Measurements from ENCODE around the gene MINDY2. TPM values are rescaled to one million over a fixed set of nuclear protein-coding genes. Genes with fewer than 3 reads are reported as not detected.
A peak's percentile ranks its signal among the peaks of the same experiment; 100 is the strongest.

MINDY2 gene
- total and polyA plus RNA-seq, 9 of the 15 experiments (the other 6 are each of a cell fraction or from before 2014, with no cell fraction given) = 2.4 to 15.3 (median 7.2) TPM

- TF ChIP-seq, protein P1, sequence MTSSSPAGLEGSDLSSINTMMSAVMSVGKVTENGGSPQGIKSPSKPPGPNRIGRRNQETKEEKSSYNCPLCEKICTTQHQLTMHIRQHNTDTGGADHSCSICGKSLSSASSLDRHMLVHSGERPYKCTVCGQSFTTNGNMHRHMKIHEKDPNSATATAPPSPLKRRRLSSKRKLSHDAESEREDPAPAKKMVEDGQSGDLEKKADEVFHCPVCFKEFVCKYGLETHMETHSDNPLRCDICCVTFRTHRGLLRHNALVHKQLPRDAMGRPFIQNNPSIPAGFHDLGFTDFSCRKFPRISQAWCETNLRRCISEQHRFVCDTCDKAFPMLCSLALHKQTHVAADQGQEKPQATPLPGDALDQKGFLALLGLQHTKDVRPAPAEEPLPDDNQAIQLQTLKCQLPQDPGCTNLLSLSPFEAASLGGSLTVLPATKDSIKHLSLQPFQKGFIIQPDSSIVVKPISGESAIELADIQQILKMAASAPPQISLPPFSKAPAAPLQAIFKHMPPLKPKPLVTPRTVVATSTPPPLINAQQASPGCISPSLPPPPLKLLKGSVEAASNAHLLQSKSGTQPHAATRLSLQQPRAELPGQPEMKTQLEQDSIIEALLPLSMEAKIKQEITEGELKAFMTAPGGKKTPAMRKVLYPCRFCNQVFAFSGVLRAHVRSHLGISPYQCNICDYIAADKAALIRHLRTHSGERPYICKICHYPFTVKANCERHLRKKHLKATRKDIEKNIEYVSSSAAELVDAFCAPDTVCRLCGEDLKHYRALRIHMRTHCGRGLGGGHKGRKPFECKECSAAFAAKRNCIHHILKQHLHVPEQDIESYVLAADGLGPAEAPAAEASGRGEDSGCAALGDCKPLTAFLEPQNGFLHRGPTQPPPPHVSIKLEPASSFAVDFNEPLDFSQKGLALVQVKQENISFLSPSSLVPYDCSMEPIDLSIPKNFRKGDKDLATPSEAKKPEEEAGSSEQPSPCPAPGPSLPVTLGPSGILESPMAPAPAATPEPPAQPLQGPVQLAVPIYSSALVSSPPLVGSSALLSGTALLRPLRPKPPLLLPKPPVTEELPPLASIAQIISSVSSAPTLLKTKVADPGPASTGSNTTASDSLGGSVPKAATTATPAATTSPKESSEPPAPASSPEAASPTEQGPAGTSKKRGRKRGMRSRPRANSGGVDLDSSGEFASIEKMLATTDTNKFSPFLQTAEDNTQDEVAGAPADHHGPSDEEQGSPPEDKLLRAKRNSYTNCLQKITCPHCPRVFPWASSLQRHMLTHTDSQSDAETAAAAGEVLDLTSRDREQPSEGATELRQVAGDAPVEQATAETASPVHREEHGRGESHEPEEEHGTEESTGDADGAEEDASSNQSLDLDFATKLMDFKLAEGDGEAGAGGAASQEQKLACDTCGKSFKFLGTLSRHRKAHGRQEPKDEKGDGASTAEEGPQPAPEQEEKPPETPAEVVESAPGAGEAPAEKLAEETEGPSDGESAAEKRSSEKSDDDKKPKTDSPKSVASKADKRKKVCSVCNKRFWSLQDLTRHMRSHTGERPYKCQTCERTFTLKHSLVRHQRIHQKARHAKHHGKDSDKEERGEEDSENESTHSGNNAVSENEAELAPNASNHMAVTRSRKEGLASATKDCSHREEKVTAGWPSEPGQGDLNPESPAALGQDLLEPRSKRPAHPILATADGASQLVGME (CRISPR knock-in tag; IDR thresholded peaks at IDR 0.05) = no peak
- TF ChIP-seq TEAD1 (CRISPR knock-in tag; IDR thresholded peaks at IDR 0.05) = 0 out of 4 replicates have a peak, but pooled peaks of 1 of the 2 experiments have one; percentile 60
- no peak for TF ChIP-seq E2F1 (CRISPR knock-in tag; IDR thresholded peaks at IDR 0.05)
- TF ChIP-seq CCNT2 (IDR thresholded peaks at IDR 0.05; ENCODE audit: borderline replicate concordance, extremely low read depth, insufficient read length, low read depth, low read length) = no peak
- peak in 1 of 2 experiments; percentile 49; a peak in 1 of 4 replicates for TF ChIP-seq ARNT (IDR thresholded peaks at IDR 0.05)
- peak; percentile 42 for TF ChIP-seq PHF20 (IDR thresholded peaks at IDR 0.05; ENCODE audit: partially characterized antibody)
- TF ChIP-seq NCOR1 (IDR thresholded peaks at IDR 0.05) = no peak
- TF ChIP-seq HMG20A (CRISPR knock-in tag; conservative IDR thresholded peaks at IDR 0.05) = 0 out of 2 replicates have a peak, but pooled peaks have one; percentile 55
- 0 out of 2 replicates have a peak, but pooled peaks have one; percentile 74 for TF ChIP-seq ZBTB9 (CRISPR knock-in tag; IDR thresholded peaks at IDR 0.05)
- TF ChIP-seq, protein P2, sequence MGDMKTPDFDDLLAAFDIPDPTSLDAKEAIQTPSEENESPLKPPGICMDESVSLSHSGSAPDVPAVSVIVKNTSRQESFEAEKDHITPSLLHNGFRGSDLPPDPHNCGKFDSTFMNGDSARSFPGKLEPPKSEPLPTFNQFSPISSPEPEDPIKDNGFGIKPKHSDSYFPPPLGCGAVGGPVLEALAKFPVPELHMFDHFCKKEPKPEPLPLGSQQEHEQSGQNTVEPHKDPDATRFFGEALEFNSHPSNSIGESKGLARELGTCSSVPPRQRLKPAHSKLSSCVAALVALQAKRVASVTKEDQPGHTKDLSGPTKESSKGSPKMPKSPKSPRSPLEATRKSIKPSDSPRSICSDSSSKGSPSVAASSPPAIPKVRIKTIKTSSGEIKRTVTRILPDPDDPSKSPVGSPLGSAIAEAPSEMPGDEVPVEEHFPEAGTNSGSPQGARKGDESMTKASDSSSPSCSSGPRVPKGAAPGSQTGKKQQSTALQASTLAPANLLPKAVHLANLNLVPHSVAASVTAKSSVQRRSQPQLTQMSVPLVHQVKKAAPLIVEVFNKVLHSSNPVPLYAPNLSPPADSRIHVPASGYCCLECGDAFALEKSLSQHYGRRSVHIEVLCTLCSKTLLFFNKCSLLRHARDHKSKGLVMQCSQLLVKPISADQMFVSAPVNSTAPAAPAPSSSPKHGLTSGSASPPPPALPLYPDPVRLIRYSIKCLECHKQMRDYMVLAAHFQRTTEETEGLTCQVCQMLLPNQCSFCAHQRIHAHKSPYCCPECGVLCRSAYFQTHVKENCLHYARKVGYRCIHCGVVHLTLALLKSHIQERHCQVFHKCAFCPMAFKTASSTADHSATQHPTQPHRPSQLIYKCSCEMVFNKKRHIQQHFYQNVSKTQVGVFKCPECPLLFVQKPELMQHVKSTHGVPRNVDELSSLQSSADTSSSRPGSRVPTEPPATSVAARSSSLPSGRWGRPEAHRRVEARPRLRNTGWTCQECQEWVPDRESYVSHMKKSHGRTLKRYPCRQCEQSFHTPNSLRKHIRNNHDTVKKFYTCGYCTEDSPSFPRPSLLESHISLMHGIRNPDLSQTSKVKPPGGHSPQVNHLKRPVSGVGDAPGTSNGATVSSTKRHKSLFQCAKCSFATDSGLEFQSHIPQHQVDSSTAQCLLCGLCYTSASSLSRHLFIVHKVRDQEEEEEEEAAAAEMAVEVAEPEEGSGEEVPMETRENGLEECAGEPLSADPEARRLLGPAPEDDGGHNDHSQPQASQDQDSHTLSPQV (IDR thresholded peaks at IDR 0.05) = 0 out of 2 replicates have a peak, but pooled peaks have one; percentile 45
- no peak for TF ChIP-seq ZNF512 (tag; IDR thresholded peaks at IDR 0.05)
- no peak for TF ChIP-seq STAT5A (IDR thresholded peaks at IDR 0.05; ENCODE audit: borderline replicate concordance, low read length)
Observed at GRCh38 chr15:58770519-58770856, 614 bp upstream of the MINDY2 start (continued).

All from K562 (cell line).